DOHH2 (cell line): ENCODE data around the gene PIK3CG.
"Not testable (repeated sequence)": the region's sequence is repeated elsewhere in the genome, so short reads cannot be mapped to it uniquely, and the experiment has no call there.

Experiments
- EZH2phosphoT487 ChIP-seq: fragments of 200-600 bp; sonication (generic); IDR thresholded peaks from 2 replicates; pipeline ENCODE4 v1.6.1; 2017; ENCODE audit warnings: borderline replicate concordance, mild to moderate bottlenecking, antibody characterized with exemption, low read length, moderate library complexity, mixed read lengths
- TF ChIP-seq, protein P1 (sequence below): fragments of 200-600 bp; sonication (generic); IDR thresholded peaks from one replicate; pipeline ENCODE4 v1.5.1; 2014; ENCODE audit warnings: antibody characterized with exemption, mild to moderate bottlenecking, low read depth, low read length; ENCODE audit not compliant: poor library complexity, severe bottlenecking

GRCh38 chr7:106938122-106938521 is 73.0 kb downstream of the PIK3CG start:
- TF ChIP-seq, protein P1, sequence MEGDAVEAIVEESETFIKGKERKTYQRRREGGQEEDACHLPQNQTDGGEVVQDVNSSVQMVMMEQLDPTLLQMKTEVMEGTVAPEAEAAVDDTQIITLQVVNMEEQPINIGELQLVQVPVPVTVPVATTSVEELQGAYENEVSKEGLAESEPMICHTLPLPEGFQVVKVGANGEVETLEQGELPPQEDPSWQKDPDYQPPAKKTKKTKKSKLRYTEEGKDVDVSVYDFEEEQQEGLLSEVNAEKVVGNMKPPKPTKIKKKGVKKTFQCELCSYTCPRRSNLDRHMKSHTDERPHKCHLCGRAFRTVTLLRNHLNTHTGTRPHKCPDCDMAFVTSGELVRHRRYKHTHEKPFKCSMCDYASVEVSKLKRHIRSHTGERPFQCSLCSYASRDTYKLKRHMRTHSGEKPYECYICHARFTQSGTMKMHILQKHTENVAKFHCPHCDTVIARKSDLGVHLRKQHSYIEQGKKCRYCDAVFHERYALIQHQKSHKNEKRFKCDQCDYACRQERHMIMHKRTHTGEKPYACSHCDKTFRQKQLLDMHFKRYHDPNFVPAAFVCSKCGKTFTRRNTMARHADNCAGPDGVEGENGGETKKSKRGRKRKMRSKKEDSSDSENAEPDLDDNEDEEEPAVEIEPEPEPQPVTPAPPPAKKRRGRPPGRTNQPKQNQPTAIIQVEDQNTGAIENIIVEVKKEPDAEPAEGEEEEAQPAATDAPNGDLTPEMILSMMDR = not testable (repeated sequence)
- TF ChIP-seq EZH2phosphoT487 = not testable (repeated sequence)
